Right cardiac atrium (tissue), 5 donors: Measurements from ENCODE around the gene THRB. TPM values are rescaled to one million over a fixed set of nuclear protein-coding genes. Genes with fewer than 3 reads are reported as not detected.
A peak's percentile ranks its signal among the peaks of the same experiment; 100 is the strongest.

Experiments
- ATAC-seq, 2 donors: fragments of 200-7000 bp; cut with Tn5 transposase; one replicate each; pipeline versions ENCODE4 v1.8.0 to v1.9.1; 2020; ENCODE audit warnings: moderate library complexity in 2 of 2, mild to moderate bottlenecking in 1 of 2
- DNase-seq, 3 donors: peaks; one replicate each; pipeline ENCODE4 v3.0.0-alpha.2; 2020
- H3K27ac ChIP-seq: one replicate; pipeline ENCODE4 v1.5.1; 2013; ENCODE audit warnings: mild to moderate bottlenecking, low read length, control low read depth, moderate library complexity
- H3K27me3 ChIP-seq: one replicate; pipeline ENCODE4 v1.6.1; 2013; ENCODE audit not compliant: control insufficient read depth, insufficient read depth
- H3K4me1 ChIP-seq: one replicate; pipeline ENCODE4 v1.6.1; 2013; ENCODE audit warnings: low read length; ENCODE audit not compliant: control insufficient read depth, insufficient read depth
- H3K4me3 ChIP-seq: one replicate; pipeline ENCODE4 v1.5.1; 2013; ENCODE audit warnings: low read length, control low read depth
- H3K9me3 ChIP-seq: one replicate; pipeline ENCODE4 v1.6.1; 2013; ENCODE audit warnings: low read length; ENCODE audit not compliant: control insufficient read depth
- WGBS: extraction: QIAGEN DNeasy Blood & Tissue Kit; methylation state at CpG from one replicate; pipeline ENCODE4 v1.1.7; 2013; 5-methylcytosine and 5-hydroxymethylcytosine counted together
- intact Hi-C, 4 donors: fragments of 100-400 bp; cut with DNase I; formaldehyde crosslinking; loops; one replicate each; pipeline versions ENCODE4 v1.11.0 to v1.14.0; 2022 to 2023
- polyA plus RNA-seq: library from polyadenylated mRNA; stranded (reverse); fragments of 200-250 nt; gene quantifications from one replicate; pipeline ENCODE4 v1.2.3, GENCODE V29; 2013
- total RNA-seq, 4 donors: library from RNA; stranded (reverse); fragmentation: NEBNext Ultra II Directional; extraction: Animal tissue kit (Norgen Biotek cat#: 25700); gene quantifications; one replicate each; pipeline ENCODE4 v1.2.1, GENCODE V29; 2021
- donor health status: healthy with polysubstance abuse.
- donor health status: DM: no; HTN: yes; CAD: no.
- donor health status: DM: no; HTN: no; CAD: no.
- donor health status: DM: no; HTN: yes; CAD: no; lungs with severe emphysema.
- donor health status: DM: yes; HTN: yes; CAD: no.

The THRB gene
- total and polyA plus RNA-seq, 5 donors = 5.3 to 25.0 (median 18.5) TPM

DNA sequence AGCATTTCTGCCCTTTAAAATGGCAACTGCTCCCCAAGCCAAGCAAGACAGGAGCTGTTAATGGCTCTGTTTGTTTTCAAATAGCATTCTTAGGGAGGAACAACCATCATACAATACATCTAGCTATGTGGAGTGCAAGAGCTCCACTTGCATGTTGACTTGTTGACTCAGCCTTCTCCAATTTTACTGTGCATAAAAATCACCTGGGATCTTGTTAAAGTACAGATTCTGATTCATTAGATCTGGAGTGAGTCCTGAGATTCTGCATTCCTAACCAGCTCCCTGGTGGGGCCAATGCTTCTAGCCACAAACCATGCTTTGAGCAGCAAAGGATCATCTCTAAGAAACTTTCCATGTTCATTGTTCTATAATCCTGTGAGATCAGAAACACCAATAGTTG lies 171.4 kb downstream of the THRB start:
- no peaks in the 10 kb centered on the region for H3K4me1 ChIP-seq
- ATAC-seq = no peak
- no peak overlapping the region for H3K4me3 ChIP-seq
- H3K27me3 ChIP-seq = no peaks in the 10 kb centered on the region
- intact Hi-C loops = no loop called here
- no peak overlapping the region for H3K27ac ChIP-seq
- H3K9me3 ChIP-seq = no peaks in the 10 kb centered on the region
- DNase-seq = no peak

DNA sequence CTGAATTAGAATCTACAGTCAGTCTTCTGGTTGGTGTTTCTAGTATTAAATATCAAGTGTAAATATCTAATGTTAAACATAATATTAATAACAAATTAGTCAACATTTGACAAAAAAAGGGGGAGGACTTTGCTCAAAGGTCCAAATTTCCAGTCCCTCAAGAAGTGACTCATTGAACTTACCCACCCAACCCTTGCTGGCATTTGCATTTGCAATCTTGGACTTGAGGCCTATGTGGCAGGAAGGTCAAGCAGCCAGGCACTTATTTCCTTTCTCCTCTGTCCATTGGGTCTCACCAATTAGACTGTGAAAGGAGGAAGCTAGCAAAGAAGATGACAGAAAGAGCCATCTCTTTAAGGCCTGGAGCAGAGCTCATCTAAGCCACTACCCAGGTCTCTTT lies 174.0 kb downstream of the THRB start:
- no peak for ATAC-seq
- no peaks in the 10 kb centered on the region for H3K27me3 ChIP-seq
- no peak for DNase-seq

DNA sequence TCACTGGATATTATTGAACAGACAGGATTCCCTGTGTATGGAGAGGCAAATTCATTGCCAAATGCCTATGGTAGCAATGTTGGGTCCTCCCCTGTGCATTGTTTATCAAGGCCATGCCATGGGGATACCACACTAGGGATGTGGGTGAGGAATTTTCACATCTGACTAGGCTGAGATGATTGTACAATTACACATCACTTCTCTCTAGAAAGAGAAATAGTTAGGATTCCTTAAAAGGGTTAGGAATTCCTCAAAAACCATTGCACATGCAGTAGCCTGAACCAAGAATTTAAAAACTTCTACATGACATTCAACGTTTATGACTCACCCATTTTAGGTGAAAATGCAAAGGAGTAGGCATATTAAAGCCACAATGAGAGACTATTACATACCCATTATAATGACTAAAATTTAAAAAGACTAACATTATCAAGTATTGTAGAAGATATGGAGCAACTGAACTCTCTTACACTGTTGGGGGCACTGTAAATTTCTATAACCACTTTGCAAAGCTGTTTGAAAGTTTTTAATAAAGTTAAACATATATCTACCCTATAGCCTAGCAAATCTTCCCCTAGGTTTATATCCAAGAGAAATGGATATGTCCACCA lies 175.9 kb downstream of the THRB start:
- Histone ChIP-seq H3K4me3 (no peak overlapping the region), H3K27ac (no peak overlapping the region), H3K27me3 (no peaks in the 10 kb centered on the region), H3K4me1 (no peaks in the 10 kb centered on the region), H3K9me3 (no peaks in the 10 kb centered on the region)
- WGBS = 81% methylated on average over 1 of the region's 1 CpG
- no peak for ATAC-seq
- intact Hi-C loops = no loop called here
- no peak for DNase-seq

More for the DNA sequence above, 174.0 kb downstream of the THRB start:
- no peaks in the 10 kb centered on the region for H3K9me3 ChIP-seq
- intact Hi-C loops = no loop called here
- H3K4me1 ChIP-seq = no peaks in the 10 kb centered on the region
- H3K27ac ChIP-seq = no peak overlapping the region
- H3K4me3 ChIP-seq = no peak overlapping the region

DNA sequence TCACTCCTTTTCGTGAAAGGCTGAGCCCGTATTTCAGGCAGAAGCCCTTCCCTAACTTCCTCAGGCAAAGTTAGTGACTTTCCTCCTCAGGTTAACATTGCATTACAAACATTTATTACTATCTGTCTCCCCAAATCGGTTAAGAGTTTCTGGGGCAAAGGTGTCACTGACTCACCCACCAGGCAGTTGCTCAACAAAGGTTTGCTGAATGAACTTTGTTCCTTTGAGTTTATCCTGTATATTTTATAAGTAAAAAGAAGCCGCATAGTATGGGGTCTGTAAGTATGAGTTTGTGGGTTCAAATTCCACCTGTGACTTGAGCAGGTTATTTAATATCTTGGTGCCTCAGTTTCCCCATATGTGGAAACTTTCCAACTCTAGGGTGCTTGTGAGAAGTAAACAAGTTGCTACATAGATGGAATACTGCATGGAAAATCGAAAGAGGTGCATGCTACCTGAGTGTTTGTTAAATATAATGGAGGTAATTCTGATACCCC lies 177.7 kb downstream of the THRB start:
- intact Hi-C loops = no loop called here
- Histone ChIP-seq H3K27ac (no peak overlapping the region), H3K27me3 (no peaks in the 10 kb centered on the region), H3K4me1 (peaks cover 2% of the 10 kb centered on the region), H3K9me3 (no peaks in the 10 kb centered on the region), H3K4me3 (no peak overlapping the region)
- no peak for DNase-seq
- 90% methylated on average over 5 of the region's 5 CpGs for WGBS
- ATAC-seq = no peak

DNA sequence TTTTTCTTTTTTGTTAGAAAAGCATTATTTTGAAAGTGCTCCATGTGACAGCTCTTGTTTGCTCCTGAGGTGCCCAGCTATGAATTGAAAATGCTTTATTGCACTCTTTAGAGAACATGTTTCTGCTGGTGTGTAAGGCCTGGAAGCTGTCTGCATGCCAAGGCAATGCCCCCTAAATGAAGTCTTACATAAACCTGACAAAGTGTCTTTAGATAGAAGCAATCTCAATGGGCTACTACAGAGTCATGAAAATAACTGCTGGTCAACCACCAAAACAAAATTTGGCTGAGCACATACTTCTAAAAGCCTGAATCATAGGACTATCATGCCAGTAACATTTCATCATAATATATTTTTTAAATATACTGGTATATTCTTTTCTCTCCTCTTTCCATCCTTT lies 178.7 kb downstream of the THRB start:
- Histone ChIP-seq H3K4me1 (peaks cover 2% of the 10 kb centered on the region), H3K9me3 (no peaks in the 10 kb centered on the region), H3K27ac (no peak overlapping the region), H3K4me3 (no peak overlapping the region), H3K27me3 (no peaks in the 10 kb centered on the region)
- ATAC-seq (no peak), DNase-seq (no peak)
- intact Hi-C loops = no loop called here

DNA sequence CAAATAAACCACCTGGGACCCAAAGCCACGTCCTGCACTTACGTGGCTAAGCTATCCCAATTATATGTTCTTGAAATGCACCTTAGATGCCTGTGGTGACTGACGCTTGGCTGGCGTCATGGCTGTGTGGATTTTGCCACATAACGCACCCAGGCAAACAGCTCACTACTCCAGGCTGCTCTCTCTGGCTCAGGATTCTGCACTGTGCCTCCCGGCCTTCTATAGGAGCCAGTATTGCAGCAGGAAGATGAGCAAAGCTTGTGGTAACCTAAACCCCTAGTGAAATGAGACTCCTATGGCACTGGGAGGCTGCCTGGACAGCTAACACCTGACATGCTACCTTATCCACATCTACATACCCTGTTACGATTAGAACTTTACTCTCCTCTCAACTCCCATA lies 179.3 kb downstream of the THRB start:
- 92% methylated on average over 7 of the region's 7 CpGs for WGBS

DNA sequence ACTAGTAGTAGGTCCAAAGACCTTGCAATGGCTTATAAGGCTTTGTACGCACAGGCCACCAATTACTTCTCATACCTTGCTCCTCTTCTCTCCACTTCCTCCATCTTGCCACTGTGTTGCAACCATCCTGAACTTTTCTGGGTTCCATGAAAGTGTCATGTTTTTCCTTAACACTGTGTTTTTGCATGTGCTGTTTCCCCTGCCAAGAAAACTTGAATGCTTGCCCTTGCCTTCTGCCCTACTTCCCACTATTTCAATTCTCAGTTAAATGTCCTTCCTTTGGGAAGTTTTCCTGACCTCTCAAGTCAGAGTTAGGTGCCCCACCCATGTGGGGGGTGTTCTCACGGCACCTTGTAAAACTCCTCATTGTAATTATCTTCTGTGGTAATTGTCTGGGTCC lies 182.8 kb downstream of the THRB start:
- DNase-seq = peak; percentile 40 to 71 (median 41)
- peaks cover 2% of the 10 kb centered on the region for H3K4me1 ChIP-seq
- ATAC-seq = peak; percentile 81 to 89
- no peaks in the 10 kb centered on the region for H3K9me3 ChIP-seq
- intact Hi-C loops = no loop called here
- WGBS = 63% methylated on average over 2 of the region's 2 CpGs
- no peaks in the 10 kb centered on the region for H3K27me3 ChIP-seq
- H3K4me3 ChIP-seq = no peak overlapping the region
- H3K27ac ChIP-seq = no peak overlapping the region

More for the DNA sequence above, 179.3 kb downstream of the THRB start:
- no peaks in the 10 kb centered on the region for H3K27me3 ChIP-seq
- H3K4me1 ChIP-seq = peaks cover 2% of the 10 kb centered on the region
- DNase-seq = peak in 1 of 3 donors; percentile 28
- ATAC-seq = no peak
- H3K4me3 ChIP-seq = no peak overlapping the region
- no peak overlapping the region for H3K27ac ChIP-seq
- no peaks in the 10 kb centered on the region for H3K9me3 ChIP-seq
- intact Hi-C loops = no loop called here

DNA sequence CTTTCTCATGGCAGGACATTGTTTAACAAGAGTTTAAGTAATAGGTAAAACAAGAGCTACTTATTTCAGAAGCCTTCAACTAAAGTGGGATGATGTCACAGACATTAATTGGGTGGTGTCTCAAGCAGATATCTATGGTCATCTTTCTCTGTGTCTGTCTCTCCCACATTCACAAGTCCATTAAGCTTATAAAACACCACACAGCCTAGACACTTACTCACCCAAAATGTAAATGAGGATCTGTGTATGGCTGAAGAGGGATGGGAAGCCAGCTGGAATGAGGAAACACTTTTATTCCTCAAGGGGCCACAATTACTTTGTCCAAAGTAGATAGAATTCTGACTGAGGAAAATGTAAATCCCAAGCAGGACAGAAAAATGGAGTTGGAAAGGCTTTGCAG lies 183.8 kb downstream of the THRB start:
- intact Hi-C loops = no loop called here
- H3K27ac ChIP-seq = no peak overlapping the region
- peaks cover 6% of the 10 kb centered on the region for H3K4me1 ChIP-seq
- ATAC-seq = no peak
- H3K27me3 ChIP-seq = no peaks in the 10 kb centered on the region
- no peak for DNase-seq
- H3K4me3 ChIP-seq = no peak overlapping the region
- H3K9me3 ChIP-seq = no peaks in the 10 kb centered on the region

DNA sequence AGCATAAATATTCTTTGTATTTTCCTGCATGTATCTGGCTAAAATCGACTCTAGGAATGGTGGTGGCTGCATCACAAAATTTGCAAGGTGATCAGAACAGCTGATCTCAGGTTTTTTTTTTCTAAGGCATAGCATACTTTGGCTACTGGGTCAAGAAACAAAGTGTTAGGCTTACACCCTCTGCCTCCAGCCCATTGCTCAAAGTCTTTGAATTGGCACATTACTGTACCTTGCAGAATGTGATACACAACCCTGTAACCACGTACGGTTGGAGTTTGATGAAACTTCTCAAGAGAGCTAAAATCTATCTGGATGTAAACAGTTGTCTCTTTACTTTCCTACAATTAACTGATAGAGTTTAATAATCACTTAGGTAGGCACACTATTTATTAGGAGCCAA lies 188.1 kb downstream of the THRB start:
- H3K9me3 ChIP-seq = no peaks in the 10 kb centered on the region
- no peaks in the 10 kb centered on the region for H3K27me3 ChIP-seq
- H3K4me1 ChIP-seq = peaks cover 4% of the 10 kb centered on the region
- H3K4me3 ChIP-seq = no peak overlapping the region
- 77% methylated on average over 3 of the region's 3 CpGs for WGBS
- DNase-seq (no peak), ATAC-seq (no peak)
- H3K27ac ChIP-seq = no peak overlapping the region
- intact Hi-C loops = no loop called here

DNA sequence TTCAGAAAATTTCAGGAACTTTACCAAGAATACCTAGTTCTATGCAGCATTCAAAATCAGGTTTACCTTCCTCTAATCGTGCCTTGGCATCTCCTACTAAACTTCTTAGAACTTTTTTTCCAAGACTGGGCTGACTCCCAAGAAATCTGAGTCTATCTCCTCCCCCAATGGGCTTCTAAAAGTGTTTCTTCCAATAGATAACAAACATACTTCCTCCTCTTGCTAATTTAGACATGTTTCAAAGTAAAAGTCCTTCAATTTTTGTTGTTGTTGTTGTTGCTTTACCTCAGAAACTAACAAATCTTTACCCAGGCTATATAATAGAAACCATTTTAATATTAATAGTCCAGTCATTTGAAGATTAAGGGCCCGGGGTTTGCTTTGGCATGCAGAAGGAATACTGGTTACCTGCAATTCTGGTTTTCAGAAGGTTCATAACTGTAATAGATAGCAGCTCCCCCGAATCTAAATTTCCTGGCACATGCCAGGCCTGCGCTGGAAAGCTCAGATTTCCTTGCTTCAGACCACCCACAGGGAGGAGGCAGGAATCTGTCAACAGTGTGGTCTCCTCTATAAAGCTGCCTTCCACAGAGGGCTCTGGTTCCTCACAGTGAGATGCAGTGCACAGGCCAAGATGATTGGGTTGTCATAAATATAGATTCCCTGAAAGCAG lies 188.7 kb downstream of the THRB start:
- no peak overlapping the region for H3K27ac ChIP-seq
- WGBS = 24% methylated on average over 4 of the region's 4 CpGs
- H3K9me3 ChIP-seq = no peaks in the 10 kb centered on the region
- intact Hi-C loops = no loop called here
- H3K4me1 ChIP-seq = peaks cover 4% of the 10 kb centered on the region
- DNase-seq = no peak
- H3K4me3 ChIP-seq = no peak overlapping the region
- ATAC-seq = peak; percentile 38 to 54
- no peaks in the 10 kb centered on the region for H3K27me3 ChIP-seq

DNA sequence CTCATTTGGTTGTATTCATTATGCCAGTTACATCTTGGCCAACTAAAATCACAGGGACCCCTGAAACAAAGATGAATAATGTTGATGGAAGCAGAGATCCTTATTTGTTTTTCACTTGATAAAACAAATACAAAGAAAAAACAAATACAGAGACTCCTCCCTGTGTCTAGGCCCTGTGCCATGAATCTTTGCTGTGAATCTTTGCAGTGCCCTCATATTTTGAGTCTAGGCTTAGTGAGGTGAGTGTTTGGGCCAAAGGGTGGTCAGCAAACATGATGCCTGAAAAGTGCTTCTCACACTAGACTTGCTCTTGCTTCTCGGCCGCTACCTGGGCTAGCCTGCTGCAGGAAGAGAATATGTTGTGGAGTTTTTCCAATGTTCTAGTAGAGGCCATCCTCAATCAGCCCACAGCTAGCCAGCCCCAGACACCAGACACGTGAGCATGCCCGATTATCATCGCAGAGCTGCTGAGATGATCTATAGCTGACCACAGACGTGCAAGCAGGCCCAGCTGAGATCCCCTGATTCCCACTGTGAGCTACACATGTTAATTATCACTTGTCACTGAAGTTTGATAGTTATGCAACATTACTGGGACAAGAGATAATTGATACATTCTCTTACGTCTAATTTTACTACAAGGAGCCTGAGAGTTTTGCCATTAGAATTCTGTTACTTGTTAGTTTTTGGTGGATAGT lies 191.4 kb downstream of the THRB start:
- no peaks in the 10 kb centered on the region for H3K27me3 ChIP-seq
- intact Hi-C loops = no loop called here
- 78% methylated on average over 7 of the region's 7 CpGs for WGBS

More for the DNA sequence above, 191.4 kb downstream of the THRB start:
- Histone ChIP-seq H3K27ac (no peak overlapping the region), H3K4me3 (no peak overlapping the region), H3K9me3 (no peaks in the 10 kb centered on the region), H3K4me1 (peaks cover 4% of the 10 kb centered on the region)
- DNase-seq (no peak), ATAC-seq (no peak)
